SU-DHL-6 (cell line): ENCODE measurements around the gene TULP4.
A peak's percentile ranks its signal among the peaks of the same experiment; 100 is the strongest.

Experiments
- H2AFZ ChIP-seq: fragments of 200-600 bp; sonication (generic); 2 replicates; pipeline ENCODE4 v1.6.1; 2014; ENCODE audit warnings: low read depth, mild to moderate bottlenecking, moderate library complexity, mixed read lengths, antibody characterized with exemption, low read length; ENCODE audit not compliant: severe bottlenecking
- H3F3A ChIP-seq: fragments of 200-600 bp; shearing (Covaris generic); 2 replicates; pipeline ENCODE4 v1.6.0; 2016; ENCODE audit warnings: antibody characterized with exemption, mild to moderate bottlenecking; ENCODE audit not compliant: insufficient read depth
- H3K27ac ChIP-seq: fragments of 200-600 bp; sonication (generic); 2 replicates; pipeline ENCODE4 v1.5.1; 2016; ENCODE audit warnings: low read depth, mild to moderate bottlenecking, low read length, moderate library complexity, mixed read lengths
- H3K27me3 ChIP-seq: fragments of 200-600 bp; sonication (generic), shearing (Covaris generic); 2 replicates; pipeline ENCODE4 v1.6.0; 2014; ENCODE audit warnings: mild to moderate bottlenecking, low read length
- H3K36me3 ChIP-seq: fragments of 200-600 bp; sonication (generic); 2 replicates; pipeline ENCODE4 v1.6.1; 2014; ENCODE audit warnings: mild to moderate bottlenecking, low read length, mixed read lengths
- H3K4me2 ChIP-seq: fragments of 300-600, 200-600 bp; shearing (Covaris generic), sonication (generic); 2 replicates; pipeline ENCODE4 v1.6.0; 2014; ENCODE audit warnings: low read length, low read depth, mild to moderate bottlenecking; ENCODE audit not compliant: poor library complexity, severe bottlenecking
- H3K4me3 ChIP-seq: fragments of 200-600 bp; sonication (generic); 2 replicates; pipeline ENCODE4 v1.5.1; 2014; ENCODE audit warnings: antibody characterized with exemption, low read length, mild to moderate bottlenecking, mixed read lengths; ENCODE audit not compliant: insufficient read depth, poor library complexity, severe bottlenecking
- H3K79me2 ChIP-seq: fragments of 200-600 bp; sonication (generic); 2 replicates; pipeline ENCODE4 v1.6.1; 2014; ENCODE audit warnings: mild to moderate bottlenecking, low read length, moderate library complexity; ENCODE audit not compliant: insufficient read depth
- H3K9ac ChIP-seq: fragments of 200-600 bp; sonication (generic); 2 replicates; pipeline ENCODE4 v1.7.0; 2014; ENCODE audit warnings: mild to moderate bottlenecking, low read length
- H3K9me2 ChIP-seq: fragments of 200-600 bp; sonication (generic); replicated peaks from 2 replicates; pipeline ENCODE4 v1.6.1; 2014; ENCODE audit warnings: low read length; ENCODE audit not compliant: insufficient read depth
- H3K9me3 ChIP-seq: fragments of 200-600 bp; sonication (generic); 2 replicates; pipeline ENCODE4 v1.6.1; 2014; ENCODE audit warnings: low read length, mixed read lengths; ENCODE audit not compliant: insufficient read depth
- H4K20me1 ChIP-seq: fragments of 200-600 bp; sonication (generic); 2 replicates; pipeline ENCODE4 v1.6.1; 2014; ENCODE audit warnings: low read depth, mild to moderate bottlenecking, antibody characterized with exemption, low read length, moderate library complexity, mixed read lengths
- CTCF ChIP-seq: fragments of 200-600 bp; sonication (generic); IDR thresholded peaks from one replicate; pipeline ENCODE4 v1.5.1; 2017; ENCODE audit warnings: antibody characterized with exemption, mild to moderate bottlenecking, low read length, moderate library complexity; ENCODE audit not compliant: insufficient read depth, poor library complexity, severe bottlenecking
- EZH2phosphoT487 ChIP-seq: fragments of 200-600 bp; sonication (generic), shearing (Covaris generic); conservative IDR thresholded peaks from 2 replicates; pipeline ENCODE4 v1.6.1; 2018; ENCODE audit warnings: mild to moderate bottlenecking, antibody characterized with exemption, low read length, moderate library complexity, mixed read lengths

Gene TULP4

GRCh38 chr6:158383542-158383941, 71.3 kb downstream of the TULP4 start:
- H3K27ac ChIP-seq = no peak overlapping the region
- H3K9ac ChIP-seq = no peak overlapping the region
- no peaks in the 10 kb centered on the region for H4K20me1 ChIP-seq
- H3K27me3 ChIP-seq = no peaks in the 10 kb centered on the region
- no peak overlapping the region for H3K4me2 ChIP-seq
- H3K4me3 ChIP-seq = no peak overlapping the region
- no peaks in the 10 kb centered on the region for H3K9me3 ChIP-seq
- no peak overlapping the region for H2AFZ ChIP-seq
- TF ChIP-seq EZH2phosphoT487 = no peak
- no peak for TF ChIP-seq CTCF
- H3K36me3 ChIP-seq = no peaks in the 10 kb centered on the region
- no peaks in the 10 kb centered on the region; the same call in 1 of the 2 replicates for H3F3A ChIP-seq
- no peaks in the 10 kb centered on the region for H3K9me2 ChIP-seq
- H3K79me2 ChIP-seq = peaks cover 46% of the 10 kb centered on the region

DNA sequence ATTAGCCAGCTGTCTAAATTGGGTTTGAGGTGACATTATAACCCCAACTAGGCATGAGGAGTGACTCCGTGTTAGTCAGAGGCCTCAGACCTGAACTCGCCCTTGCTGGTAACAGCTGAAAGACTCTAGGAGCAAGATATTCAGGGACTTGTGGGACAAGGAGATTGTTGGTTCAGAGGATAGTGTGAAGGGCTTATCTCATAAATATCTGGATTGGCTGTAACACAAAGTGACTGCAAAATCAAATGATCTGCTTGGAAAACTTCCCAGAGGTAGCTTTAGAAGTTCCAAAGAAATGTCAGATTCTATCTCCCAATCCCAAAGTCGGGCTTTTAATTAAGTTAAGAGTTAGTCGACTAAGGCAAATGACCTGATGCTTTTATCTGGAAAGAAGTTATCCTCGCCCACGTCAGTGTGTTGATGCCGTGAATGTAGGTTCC, 72.4 kb downstream of the TULP4 start:
- TF ChIP-seq CTCF (no peak), EZH2phosphoT487 (no peak)
- no peak overlapping the region for H3K4me3 ChIP-seq
- no peak overlapping the region for H3K4me2 ChIP-seq
- H3K79me2 ChIP-seq = peaks cover 46% of the 10 kb centered on the region
- no peaks in the 10 kb centered on the region for H3K9me3 ChIP-seq
- no peak overlapping the region for H2AFZ ChIP-seq
- H3K9me2 ChIP-seq = no peaks in the 10 kb centered on the region
- no peaks in the 10 kb centered on the region for H3K36me3 ChIP-seq
- H3K27ac ChIP-seq = no peak overlapping the region
- H4K20me1 ChIP-seq = no peaks in the 10 kb centered on the region
- H3K9ac ChIP-seq = no peak overlapping the region
- no peaks in the 10 kb centered on the region for H3K27me3 ChIP-seq
- H3F3A ChIP-seq = no peaks in the 10 kb centered on the region; the same call in 1 of the 2 replicates

GRCh38 chr6:158387036-158387435, 74.8 kb downstream of the TULP4 start:
- Histone ChIP-seq H3K27ac (no peak overlapping the region), H3K9ac (no peak overlapping the region), H3F3A (no peaks in the 10 kb centered on the region; the same call in 1 of the 2 replicates), H3K9me3 (no peaks in the 10 kb centered on the region), H4K20me1 (no peaks in the 10 kb centered on the region), H3K27me3 (no peaks in the 10 kb centered on the region), H2AFZ (no peak overlapping the region), H3K79me2 (peaks cover 36% of the 10 kb centered on the region), H3K4me2 (no peak overlapping the region), H3K36me3 (no peaks in the 10 kb centered on the region), H3K4me3 (no peak overlapping the region), H3K9me2 (no peaks in the 10 kb centered on the region)
- TF ChIP-seq CTCF (peak; percentile 11), EZH2phosphoT487 (no peak)
